Endothelial cell of hepatic sinusoid (primary cell): Measurements from ENCODE around the gene LRRC47.

Experiments used
- in situ Hi-C: cut with HindIII; loops from 2 replicates; pipeline ENCODE4 v1.10.0; 2017; ENCODE audit warnings: low sequenced_read_pairs

Gene LRRC47

DNA sequence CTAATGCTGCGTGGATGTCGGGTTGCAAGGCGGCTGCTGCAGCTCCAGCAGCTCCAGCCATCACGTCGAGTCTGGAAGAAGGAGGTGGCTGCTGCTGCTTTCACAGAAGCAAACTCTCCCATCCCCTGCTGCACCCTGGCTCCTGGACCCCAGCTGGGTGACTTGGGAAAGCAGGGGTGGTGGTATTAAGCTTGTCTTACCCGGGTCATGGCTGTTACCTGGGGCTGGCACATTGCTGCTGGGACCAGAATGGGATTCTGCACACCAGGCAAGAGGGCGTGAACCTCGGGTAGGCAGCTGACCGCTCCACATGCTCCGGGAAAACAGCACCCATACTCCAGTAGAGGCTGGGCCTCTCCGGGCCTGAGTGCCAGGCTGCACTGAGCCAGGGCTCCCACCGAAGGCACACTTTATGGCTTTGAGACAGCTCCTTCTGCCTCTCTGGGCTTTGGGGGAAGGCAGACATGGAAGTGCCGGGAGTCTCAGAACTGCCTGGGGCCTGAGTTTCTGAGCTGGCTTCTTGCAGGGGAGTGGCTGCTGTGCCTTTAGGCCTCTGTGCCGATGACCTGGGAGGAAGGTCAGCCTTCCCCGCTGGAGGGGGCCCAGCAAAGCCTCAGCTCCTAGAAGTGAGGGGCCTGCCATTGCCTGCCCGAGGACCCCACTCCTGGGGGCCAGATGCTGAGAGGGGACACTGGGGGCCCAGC is 22.6 kb downstream of the LRRC47 start:
- in situ Hi-C loops, result loop anchor here (5.0 kb wide), 1 partner anchor 44 kb away; no protein-coding TSS in a partner anchor

GRCh38 chr1:3772715-3773571 is 23.4 kb downstream of the LRRC47 start, which contains the start of gene SMIM1:
Gene SMIM1 (plus strand): TSS chr1:3772749. CDS start chr1:3775374, 2,625 bp downstream.
- in situ Hi-C loops, result loop anchor here (5.0 kb wide), 1 partner anchor 44 kb away; no protein-coding TSS in a partner anchor

GRCh38 chr1:3772027-3772714 is 24.1 kb downstream of the LRRC47 start:
- in situ Hi-C loops, result loop anchor here (5.0 kb wide), 1 partner anchor 45 kb away; no protein-coding TSS in a partner anchor

DNA sequence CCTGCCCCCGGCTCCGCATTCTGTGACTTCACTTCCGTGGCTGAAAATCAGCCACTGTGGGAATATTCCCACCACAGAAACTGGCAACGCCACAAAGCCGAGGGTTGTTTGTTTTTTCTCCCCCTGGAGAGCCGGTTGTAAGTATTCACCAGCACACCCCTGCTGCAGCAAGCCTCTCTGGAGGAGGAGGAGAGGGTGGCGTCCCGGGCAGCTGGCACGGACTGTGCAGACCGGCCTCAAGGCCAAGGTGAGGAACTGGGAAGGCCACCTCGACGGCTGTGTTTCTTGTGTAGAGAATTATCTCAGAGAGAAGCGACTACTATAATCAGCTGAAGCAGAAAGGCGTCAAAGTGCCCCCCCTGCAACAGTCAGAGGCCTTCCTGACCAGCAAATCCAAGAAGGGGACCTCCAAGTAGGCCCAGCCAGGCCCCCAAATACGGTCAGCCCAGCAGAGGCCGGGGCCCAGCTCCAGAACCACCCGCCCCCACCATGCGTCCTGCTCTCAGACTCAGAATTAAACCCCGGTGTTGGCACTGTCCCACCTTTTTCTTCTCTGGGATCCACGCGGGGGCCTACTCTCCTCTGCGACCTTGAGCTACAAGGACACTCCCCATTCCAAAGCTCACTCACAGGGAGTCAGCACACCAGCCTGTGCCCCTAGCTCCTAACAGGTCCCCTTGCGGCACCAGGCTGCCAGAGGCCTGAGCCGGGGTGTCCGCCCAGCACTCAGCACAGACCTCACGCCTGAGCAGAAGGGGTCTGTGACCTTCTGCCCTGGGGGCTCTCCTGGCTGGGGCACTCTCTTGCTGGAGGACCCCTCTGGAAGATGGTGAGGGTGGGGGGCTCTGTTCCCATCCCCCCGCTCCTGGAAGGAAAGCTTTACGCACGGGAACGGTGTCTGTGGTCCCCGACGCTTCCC is 24.9 kb downstream of the LRRC47 start:
- in situ Hi-C loops, result loop anchor here (5.0 kb wide), 1 partner anchor 46 kb away; no protein-coding TSS in a partner anchor

DNA sequence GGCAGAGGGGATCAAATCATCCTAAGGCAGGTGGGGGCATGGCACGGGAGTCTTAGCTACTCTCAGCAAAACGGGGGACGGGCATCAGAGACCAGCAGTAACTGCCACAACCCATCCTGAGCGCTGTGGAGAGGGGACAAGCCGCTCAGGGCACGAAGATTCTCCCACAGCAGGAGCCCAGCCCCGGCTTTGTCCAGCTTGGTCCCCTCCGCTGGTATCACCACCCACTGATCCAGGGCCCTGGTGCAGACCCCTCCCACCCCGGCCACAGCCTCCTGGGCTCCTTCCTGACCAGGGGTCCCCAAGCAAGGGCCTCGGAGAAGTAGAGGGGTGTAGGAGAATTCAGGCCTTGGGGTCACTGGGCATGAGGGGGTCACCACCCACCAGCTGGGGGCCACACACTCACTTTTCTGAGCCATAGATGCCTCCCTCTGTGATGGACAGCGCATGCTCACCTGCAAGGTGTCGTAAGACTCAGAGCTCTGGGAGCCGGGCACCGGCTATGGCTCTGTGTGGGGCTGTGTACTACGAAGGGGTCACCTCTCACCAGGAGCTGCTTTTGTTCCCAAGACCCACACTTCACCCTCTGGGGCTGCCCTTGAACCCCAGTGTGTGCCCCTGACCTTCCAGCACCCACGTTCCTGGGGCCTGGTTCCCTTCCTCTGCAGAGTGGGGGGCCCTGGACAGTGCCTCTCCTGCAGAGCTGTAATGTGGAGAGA is 26.1 kb downstream of the LRRC47 start:
- in situ Hi-C loops, result loop anchor here (5.0 kb wide), 1 partner anchor 47 kb away; no protein-coding TSS in a partner anchor

GRCh38 chr1:3768811-3769390 is 27.4 kb downstream of the LRRC47 start:
- in situ Hi-C loops, result no loop called here

DNA sequence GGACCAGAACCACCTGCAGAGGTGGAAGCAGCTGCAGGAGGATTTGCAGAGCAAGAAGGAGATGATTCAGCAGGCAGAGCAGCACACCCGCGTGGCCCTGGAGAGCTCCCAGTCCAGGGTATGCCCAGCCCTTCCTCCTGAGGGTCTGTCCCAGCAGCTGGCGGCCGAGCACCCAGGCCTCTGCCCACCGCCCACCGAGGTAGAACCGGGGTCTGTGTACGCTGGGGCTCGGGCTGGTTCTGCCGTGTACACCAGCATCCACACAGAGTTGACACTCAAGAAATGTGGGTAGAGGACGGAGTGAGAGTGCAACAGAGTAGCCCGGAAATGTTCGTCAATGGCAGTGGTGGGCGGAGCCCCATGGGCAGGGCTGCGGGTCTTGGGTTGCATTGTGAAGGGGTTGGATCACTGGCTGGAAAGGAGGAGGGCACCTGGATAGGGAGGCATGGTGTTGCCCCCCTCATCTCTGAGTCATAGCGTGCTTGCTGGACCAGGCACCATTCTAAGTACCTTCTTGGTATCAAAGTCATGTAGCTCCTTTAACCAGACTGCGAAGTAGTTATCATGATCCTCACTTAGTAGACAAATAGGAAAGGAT is 28.9 kb downstream of the LRRC47 start:
- in situ Hi-C loops, result no loop called here

DNA sequence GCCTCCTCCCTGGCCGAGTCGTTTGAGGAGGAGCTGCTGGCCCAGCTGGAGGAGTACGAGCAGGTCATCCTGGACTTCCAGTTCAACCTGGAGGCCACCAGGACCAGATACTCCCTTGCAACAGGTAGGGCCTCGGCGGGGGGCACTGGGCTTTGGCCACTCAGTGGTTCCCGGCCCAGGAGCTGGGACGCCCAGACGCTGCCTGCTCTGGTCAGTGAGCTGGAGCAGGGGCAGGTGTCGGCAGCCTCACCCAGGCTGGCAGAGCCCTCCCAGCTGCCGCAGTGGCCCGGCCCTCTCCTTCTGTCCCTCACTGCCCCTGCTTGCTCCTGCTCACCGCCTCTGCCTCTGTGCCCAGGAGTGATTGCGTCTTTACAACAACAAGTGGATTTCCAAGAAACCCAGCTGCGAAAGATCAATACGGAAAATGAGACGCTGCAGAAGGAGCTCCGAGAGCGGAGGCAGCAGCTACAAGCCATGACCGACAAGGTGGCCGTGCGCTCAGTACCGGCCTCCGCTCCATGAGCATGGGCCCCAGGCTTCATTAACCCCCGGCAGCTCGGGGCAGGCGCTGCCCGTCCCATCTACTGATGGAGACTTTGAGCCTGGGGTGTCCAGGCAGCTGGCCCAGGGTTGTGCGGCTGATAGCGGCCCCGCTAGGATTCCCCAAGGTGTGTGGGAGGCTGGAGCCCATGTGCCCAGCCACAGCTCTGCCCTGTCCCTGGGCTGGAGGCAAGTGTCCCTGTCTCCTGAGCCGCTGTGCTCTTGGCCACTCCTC is 32.8 kb downstream of the LRRC47 start:
- in situ Hi-C loops, result no loop called here

DNA sequence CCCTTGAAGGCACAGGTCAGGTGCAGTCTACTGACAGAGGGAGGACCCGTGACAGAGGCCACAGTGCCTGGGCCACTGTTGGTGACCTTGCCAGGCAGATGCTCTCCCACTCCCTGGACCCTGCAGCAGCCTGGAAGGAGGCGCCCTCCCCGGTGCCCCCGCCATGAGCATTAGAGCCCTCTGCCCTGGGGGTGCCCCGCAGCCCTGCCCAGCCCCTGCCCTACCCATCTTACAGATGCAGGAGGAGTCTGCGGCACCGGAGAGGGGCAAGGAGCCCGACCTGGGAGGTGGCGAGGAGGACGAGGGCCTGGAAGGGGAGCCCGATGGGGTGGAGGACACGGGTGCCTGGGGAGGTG is 33.4 kb downstream of the LRRC47 start:
- in situ Hi-C loops, result no loop called here

DNA sequence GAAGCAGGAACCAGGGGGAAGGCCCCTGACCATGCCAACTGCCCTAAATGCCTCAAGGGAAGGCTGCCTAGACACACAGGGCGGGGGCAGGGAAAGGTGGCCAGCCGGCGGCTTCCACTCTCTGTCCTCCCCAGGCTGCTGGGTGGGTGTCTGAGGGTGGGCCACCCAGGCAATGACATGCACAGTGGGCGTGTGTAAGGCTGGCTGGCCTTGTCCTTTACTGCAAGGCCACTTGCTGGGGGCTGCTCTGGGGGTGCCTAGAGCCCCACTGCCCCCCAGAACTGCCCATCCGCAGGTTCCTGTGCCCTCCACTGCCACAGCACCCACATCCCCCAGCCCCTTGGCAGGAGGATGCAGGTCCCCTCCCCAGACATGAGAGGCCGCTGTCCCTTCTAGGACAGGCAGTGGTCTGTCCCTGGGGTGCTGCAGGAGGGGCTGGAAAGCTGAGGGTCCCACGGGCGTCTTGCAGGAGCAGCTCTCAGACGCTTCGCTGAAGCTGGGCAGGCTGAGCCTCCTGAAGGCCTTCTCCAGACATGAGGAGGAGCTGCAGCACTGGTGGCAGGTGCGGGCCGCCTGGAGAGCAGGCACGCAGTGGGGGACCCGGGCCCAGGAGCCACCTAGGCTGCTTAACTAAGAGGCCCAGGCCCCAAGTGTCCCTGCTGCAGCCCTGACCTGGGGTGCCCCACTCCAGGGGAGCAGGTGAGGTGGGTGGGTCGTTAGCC is 34.0 kb downstream of the LRRC47 start:
- in situ Hi-C loops, result no loop called here

GRCh38 chr1:3761296-3762010 is 34.8 kb downstream of the LRRC47 start:
- in situ Hi-C loops, result no loop called here

- in situ Hi-C loops, result no loop called here
Observed at GRCh38 chr1:3759796-3760195, 36.5 kb downstream of the LRRC47 start.

GRCh38 chr1:3759164-3759563 is 37.1 kb downstream of the LRRC47 start:
- in situ Hi-C loops, result no loop called here

DNA sequence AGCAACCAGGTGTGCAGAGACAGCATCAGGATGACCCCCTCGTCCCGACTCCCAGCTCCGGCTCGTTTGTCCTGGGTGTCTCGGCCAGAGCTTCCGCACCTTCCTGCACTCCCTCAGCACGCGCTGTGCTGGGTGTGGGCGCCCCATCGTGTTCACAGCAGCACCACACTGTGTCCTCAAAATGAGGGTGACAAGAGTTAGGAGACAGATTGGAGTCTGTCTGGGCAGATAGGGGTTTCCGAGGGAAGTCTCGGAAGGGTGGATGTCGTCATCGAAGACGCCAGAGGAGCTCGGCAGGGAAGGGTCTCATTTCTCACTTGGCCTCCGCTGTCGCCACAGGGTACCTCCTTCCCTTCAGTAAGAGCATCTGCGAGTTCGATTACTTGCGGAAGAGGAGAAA is 39.9 kb downstream of the LRRC47 start:
- in situ Hi-C loops, result no loop called here

DNA sequence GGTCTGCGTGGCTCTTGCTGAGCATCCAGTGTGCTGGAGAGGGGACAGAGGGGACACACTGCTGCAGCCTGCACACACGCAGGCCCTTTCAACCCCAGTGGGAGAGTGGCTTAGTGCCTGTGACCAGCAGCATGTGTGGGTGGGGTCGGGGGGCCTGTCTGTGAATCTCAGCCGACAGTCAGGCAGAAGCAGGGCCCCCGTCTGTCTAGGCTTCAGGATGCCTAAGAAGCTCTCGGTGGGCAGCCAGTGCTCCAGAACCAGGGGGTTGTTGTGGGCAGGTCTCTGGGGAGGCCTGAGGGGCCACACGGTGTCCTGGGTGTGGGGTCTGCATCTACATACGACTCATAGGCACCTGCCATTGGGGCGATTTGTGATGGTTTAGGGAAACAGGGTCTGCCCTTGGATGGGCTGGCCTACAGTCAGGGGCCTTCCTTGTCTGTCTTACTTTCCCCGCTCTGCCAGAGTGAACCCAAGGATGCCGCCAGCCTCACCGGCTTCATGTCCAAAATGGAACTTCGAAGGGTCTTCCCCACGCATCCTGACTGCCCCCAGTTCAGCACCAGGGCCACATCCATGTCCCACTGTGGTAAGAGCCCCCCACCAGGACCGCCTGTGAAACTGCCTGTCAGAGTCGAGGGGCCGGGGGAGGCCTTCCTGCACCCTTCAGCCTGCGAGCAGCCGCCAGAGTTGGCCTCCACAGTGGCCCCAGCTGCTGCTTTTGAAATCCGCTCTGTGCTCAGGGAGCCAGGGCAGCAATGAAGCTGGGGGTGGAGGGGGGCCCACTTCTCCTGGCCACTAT is 42.4 kb downstream of the LRRC47 start:
- in situ Hi-C loops, result no loop called here

GRCh38 chr1:3752400-3752945 is 43.8 kb downstream of the LRRC47 start, which contains the start of gene CCDC27:
Gene CCDC27 (plus strand): TSS chr1:3752450. CDS start chr1:3752482, 32 bp downstream.
- in situ Hi-C loops, result no loop called here
